NCI-H2107 treated with DMSO at 0.1 percent for 48 hours (cell line): ENCODE data around the gene ACBD5.
"Not testable (repeated sequence)": the region's sequence is repeated elsewhere in the genome, so short reads cannot be mapped to it uniquely, and the experiment has no call there.

ENCODE experiments used
- DNase-seq: peaks from one replicate; lab custom pipeline; 2025; ENCODE audit not compliant: unreplicated experiment; lab: John Stamatoyannopoulos, UW

ACBD5 gene

DNA sequence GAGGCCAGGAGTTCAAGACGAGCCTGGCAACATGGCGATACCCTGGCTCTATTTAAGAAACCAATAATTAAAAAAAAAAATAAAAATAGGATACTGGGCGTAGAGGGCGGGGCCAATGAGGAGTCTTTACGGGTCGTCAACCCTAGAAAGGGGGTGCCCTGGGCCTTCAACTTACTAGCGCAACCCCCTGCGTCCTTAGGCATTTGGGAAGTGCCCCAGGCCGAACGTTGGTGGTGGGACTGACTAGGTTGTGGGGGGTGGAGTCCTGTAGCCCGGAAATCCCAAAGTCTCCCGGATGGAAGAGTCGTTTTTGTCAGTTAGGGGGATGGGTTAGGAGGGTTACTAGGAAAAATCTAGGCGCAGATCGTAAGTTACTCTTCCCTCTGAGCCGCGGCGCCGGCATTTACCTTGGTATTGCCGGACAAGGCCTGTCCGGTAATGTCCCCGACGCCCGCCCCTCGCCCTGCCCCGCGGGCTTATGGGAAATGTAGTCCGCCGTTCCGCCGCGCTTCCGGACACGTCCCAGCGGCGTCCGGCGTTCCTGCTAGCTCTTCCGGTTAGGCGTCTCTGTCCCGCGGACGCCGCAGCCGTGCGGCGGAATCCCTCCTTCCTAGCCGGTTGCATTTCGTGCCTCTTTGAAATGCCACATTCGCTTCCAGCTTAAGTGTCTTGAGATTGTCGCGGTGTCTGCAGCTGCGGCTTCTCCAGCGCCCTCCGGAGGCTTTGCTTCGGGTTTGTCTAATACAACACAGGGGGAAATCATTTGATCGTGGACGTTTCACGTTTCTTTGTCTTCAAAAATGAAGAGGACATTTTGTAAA, 1.3 kb upstream of the ACBD5 start:
- peak; percentile 77 for DNase-seq

DNA sequence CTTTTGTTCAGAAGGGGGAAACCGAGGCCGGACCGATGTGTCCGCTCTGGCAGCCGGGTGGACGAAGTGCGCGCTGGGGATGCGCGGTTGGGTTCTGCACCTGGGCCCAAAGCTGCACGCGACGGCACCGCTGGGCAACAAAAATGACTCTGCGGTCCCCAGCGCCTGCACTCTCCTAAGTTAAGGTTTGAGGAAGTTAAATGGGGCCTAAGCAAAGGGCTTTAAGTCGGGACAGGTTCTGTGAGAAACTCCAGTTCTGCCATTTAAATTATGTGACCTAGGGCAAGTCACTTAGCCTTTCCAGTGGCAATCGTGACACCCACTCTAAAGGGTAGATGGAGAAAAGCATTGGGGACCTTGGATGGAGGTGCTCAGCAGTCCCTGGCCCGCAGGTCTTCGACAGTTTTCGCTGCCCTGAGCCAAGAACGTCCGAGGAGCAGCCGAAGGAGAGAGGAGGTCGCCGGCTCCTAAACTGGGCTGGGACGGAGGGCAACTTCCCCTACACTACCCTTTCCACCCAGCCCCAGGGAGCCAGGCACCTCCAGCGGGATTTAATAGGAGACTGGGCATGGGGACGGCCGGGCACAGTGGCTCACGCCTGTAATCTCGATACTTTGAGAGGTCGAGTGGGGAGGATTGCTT, 534 bp upstream of the ACBD5 start:
- no peak for DNase-seq

DNA sequence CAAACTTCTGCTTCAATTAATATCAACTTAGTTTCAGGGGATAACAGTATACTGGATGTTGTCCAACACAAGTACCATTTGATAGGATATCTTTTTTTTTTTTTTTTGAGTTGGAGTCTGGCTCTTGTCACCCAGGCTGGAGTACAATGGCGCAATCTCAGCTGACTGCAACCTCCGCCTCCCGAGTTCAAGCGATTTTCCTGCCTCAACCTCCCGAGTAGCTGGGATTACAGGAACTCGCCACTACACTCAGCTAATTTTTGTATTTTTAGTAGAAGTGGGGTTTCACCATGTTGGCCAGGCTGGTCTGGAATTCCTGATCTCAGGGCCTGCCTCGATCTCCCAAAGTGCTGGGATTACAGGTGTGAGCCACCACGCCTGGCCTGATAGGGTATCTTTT, 3.1 kb downstream of the ACBD5 start:
- not testable (repeated sequence) for DNase-seq

DNA sequence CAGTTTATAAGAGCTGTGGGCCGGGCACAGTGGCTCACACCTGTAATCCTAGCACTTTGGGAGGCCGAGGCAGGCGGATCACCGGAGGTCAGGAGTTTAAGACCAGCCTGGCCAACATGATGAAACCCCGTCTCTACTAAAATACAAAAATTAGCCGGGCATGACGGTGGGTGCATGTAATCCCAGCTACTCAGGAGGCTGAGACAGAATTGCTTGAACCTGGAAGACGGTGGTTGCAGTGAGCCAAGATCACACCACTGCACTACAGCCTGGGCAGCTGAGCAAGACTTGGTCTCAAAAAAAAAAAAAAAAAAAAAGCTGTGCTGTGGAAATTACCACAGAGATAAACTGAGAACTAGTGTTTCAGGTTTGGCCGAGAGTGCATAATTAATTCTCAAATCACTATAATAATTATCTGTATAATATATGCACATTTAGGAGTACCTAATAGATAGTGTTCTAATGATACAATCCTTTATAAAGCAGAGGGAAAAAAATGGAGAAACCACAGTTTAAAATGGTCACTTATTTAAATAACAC, 3.9 kb downstream of the ACBD5 start:
- not testable (repeated sequence) for DNase-seq

DNA sequence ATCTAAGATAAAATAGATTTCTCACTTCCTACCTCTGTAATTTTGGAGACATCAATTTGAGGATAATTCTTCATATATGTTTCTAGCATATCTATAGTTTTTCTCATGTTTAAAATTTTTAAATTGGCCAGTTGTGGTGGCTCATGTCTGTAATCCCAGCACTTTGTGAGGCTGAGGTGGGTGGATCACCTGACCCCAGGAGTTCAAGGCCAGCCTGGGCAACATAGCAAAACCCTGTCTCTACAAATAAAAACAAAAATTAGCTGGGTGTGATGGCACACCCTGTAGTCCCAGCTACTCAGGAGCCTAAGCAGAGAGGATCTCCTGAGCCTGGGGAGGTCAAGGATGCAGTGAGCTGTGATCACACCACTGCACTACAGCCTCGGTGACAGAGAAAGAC, 4.9 kb downstream of the ACBD5 start:
- DNase-seq: no peak

DNA sequence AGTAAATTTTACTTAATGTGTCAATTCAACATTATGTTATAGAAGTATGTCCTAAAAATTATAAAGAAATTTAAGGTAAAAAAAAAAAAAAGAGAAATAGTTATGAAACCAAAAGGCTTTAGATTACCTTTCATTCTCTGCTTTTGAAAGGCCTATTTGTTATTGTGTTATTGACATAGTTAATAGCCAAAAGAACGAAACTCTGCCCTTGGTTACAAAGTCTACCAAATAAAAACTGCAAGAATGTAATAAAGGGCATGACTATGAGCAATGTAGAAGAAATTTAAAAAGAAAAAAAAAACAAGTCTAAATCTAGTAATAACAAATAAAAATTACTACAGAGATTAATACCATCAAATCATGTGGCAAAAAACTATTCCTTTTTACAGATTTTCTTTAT, 10.6 kb downstream of the ACBD5 start:
- DNase-seq: no peak

DNA sequence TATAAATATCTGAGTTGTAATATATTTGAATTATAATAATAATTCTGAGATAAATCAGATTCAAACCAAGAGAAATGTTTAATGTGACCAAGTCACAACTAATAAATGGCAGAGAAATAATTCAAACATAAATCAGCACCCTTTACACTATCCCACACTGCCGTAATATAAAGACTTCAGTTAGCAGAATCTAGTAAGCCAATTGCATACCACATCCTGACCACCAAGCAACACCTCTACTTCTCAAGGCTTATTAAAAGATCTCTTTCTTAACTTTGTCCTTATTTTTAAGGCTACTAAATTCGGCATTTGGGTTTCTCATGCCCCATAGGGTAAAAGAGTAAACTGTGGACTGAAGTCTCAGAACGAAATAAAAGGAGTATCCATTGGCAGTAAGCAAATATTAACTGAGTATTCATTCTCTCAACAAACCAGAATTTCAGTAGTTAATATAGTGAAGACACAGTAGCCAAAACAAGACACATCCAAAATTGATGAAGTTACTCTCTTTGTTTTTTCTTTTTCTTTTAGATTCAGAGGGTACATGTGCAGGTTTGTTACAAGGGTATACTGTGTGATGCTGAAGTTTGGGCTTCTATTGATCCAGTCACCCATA, 14.8 kb downstream of the ACBD5 start:
- no peak for DNase-seq

DNA sequence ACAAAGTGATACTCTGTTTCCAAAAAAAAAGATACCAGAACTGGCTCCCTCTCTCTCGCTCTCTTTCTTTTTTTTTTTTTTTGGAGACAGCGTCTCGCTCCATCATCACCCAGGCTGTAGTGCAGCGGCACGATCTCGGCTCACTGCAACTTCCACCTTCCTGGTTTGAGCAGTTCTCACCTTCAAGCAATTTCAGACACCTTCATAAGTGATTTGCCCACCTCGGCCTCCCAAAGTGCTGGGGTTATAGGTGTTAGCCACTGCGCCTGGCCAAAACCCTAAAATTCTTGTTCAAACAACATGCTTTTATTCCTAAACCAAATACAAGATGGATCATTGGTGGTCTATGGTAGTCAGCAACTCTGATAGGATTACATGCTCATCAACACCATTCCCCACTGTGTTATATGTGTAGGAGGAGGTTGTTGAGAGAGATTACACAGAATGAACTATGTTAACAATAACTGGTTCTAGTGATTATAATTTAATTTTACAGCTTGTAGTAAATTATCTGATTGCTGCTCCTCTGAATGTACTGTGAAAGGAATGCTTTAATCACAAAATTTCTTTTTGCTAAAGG, 15.5 kb downstream of the ACBD5 start:
- no peak for DNase-seq

DNA sequence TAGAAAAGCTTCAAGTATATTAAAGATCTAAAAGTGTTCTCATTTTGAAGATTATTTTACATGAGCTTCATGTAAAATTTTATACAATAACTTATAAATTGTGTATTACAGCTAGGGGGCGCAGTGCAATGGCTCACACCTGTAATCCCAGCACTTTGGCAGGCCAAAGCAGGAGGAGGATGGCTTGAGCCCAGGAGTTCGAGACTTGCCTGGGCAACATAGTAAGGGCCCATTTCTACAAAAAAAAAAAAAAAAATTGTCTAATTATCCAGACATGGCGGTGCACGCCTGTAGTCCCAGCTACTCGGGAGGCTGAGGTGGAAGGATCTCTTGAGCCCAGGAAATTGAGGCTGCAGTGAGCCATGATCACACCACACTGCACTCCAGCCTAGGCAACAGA, 16.6 kb downstream of the ACBD5 start:
- no peak for DNase-seq

DNA sequence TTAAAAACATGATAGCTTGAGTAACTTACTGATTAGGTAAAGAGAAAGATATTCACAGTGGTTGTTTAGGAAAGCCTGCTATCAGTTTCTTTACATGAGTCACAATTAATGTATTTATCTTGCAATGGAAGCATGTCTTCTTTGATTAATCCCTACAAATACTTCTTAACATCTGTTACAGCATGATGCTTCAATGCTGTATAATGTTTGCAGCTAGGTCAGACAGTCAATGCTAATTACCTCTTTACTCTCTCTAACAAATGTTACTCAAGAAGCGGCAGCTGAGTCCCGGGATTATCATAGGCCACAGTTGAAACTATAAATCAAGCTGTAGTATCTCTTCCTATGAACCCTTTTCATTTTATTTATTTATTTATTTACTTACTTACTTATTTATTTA, 33.2 kb downstream of the ACBD5 start:
- no peak for DNase-seq

DNA sequence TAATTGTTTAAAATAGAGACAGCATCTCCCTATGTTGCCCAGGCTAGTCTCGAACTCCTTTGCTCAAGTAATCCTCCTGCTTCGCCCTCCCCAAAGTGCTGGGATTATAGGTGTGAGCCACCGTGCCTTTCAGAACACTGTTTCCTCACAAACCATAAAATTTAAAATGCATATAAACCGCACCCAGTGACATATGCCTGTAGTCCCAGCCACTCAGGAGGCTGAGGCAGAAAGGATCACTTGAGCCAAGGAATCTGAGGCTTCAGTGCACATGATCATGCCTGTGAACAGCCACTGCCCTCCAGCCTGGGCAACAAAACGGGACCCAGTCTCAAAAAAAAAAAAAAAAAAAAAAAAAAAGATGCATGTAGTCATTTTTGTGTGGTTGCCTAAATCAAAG, 36.8 kb downstream of the ACBD5 start:
- DNase-seq: no peak

DNA sequence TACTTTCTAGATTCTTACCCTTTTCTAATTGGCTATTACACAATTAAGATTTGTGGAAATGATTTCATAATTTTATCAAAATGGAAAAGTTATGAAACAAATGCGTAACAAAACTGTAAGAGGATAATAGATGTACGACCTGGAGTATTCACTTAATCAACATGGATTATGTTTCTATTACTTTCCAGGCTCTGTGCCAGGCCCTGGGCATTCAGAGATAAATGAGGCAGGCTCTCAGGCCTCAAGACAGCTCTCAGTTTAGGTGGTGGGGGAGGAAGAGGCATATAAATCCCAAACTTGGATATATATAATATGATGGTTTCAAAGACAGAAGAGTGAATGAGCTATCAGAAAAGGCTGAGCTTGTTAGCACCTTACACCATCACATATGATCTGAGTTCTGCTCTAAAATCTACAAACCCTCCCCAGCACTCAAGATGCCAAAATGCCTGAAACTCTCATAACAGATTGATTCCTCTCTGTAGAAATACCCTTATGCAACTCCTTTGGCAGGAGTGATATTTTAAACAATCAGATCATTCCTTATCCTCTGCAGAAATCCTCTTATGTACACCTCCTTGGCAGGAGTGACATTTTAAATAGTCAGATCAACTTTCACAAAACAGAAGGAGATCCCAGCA, 42.5 kb downstream of the ACBD5 start:
- peak; percentile 36 for DNase-seq

DNA sequence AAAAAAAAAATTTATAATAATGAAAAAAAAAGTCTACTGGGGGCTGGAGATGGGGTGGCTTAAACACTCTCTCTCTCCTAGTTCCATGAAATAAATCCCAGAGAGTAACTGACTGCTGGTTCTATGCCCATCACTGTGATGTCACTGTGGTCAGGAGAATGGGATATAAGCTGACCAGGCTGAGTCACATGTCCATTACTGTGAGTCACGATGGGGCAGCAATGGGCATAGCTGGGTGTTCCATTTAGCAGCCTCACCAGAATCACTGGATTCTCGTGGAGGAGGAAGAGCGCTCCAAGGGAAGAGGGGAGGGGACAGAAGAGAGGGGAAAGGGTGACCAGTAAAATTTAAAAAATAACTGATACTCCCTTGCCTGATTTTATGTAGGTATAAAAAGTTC, 48.3 kb downstream of the ACBD5 start:
- no peak for DNase-seq

DNA sequence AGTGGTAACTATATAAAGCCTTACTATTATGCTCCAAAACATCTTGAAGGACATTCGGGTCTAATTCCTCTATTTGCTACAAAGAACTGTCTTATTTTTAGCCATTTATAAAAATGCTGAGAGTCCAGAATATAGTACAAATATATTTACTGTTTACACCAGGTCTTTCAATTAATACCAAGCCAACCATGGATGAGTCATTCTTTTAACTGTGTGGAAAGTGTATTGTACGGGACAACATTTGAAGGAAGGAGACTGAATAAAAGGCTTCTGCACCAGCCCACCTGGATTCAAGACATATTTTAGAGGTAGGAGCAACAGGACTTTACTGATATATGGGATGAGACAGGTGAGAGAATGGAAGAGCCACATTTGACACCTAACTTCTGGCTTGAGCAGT, 50.1 kb downstream of the ACBD5 start:
- no peak for DNase-seq

DNA sequence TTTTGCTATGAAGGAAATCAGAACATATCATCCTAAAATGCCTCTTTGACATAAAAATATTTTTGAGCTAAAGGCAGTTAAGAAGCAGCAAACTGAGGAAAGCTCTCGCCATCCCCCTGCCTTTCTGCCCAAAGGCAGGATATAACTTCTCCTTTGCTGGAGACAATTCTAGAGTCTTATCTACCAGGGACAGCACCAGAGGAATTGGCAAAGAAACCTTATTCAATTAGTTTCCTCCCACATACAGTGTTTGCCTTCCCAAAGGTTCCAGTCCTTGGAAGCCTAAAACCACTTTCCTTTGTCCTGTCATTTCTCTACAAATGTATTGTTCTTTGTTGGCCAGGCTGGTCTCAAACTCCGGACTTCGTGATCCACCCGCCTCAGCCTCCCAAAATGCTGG, 51.7 kb downstream of the ACBD5 start:
- DNase-seq: no peak

DNA sequence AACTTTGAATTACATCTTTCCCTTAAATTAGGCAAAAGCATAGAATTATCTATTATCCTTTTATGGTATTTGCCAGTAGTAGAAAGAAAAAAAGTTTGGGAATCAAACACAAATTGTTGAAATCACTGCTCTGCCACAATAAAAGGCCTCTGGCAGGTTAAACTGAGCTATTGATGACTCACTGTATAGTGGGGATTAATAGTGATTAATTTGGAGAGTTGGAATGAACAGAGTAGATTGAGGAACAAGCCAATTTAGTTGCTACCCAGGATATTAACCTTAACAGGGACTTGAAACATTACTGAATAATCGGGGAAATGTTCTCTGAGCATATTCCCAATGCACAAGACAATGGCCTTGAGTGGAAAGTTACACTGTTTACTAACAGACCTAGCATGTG, 52.3 kb downstream of the ACBD5 start:
- no peak for DNase-seq

DNA sequence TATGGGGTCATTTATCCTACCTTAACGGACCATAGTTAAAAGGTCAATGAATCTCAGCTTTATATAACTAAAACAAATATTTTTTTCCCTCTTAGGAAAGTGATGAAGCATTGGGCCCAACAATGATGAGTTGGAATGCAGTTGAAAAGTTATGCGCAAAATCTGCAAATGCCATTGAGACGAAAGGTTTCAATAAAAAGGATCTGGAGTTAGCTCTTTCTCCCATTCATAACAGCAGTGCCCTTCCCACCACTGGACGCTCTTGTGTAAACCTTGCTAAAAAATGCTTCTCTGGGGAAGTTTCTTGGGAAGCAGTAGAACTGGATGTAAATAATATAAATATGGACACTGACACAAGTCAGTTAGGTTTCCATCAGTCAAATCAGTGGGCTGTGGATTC, 70.7 kb downstream of the ACBD5 start:
- no peak for DNase-seq

DNA sequence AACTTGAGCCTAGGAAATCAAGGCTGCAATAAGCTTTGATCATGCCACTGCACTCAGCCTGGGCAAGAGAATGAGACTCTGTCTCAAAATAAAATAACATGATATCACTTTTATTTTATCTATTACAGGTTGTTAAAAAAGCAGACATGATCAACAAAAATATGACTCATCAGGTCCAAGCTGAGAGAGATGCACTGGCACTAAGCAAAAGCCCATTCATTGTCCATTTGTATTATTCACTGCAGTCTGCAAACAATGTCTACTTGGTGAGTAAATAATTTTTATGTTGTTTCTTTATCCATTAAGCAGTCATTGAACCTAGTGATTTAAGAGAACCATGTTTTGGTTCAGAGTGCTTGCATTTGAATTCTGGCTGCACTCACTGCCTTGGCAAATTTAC, 82.2 kb downstream of the ACBD5 start:
- DNase-seq: no peak

DNA sequence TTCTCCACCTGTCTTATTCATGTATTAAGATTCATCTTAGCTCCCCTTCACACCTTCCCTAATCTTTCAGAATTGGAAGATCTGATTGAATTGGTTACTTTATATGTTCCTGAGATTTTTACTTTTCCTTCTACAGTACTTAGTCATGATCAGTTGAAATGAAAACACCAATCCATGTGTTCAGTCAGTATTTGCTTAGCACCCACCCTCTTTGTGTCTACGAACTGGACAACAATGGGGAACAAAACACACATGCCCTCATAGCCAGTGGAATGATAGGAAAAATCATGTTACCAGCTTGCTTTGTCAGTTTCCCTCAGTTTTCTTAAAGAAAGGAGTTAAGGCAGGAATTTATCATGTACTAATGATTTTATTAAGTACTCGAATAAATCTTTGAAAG, 83.4 kb downstream of the ACBD5 start:
- DNase-seq: no peak

DNA sequence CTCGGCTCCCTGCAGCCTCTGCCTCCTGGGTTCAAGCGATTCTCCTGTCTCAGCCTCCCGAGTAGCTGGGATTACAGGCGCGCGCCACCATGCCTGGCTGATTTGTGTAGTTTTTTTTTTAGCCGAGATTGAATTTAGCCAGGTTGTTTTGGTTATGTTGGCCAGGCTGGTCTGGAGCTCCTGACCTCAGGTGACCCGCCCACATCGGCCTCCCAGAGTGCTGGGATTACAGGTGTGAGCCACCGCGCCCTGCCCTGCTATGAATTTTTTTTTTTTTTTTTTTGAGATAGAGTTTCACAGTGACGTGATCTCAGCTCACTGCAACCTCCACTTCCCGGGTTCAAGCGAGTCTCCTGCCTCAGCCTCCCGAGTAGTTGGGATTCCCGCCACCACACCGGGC, 84.0 kb downstream of the ACBD5 start:
- DNase-seq: not testable (repeated sequence)

DNA sequence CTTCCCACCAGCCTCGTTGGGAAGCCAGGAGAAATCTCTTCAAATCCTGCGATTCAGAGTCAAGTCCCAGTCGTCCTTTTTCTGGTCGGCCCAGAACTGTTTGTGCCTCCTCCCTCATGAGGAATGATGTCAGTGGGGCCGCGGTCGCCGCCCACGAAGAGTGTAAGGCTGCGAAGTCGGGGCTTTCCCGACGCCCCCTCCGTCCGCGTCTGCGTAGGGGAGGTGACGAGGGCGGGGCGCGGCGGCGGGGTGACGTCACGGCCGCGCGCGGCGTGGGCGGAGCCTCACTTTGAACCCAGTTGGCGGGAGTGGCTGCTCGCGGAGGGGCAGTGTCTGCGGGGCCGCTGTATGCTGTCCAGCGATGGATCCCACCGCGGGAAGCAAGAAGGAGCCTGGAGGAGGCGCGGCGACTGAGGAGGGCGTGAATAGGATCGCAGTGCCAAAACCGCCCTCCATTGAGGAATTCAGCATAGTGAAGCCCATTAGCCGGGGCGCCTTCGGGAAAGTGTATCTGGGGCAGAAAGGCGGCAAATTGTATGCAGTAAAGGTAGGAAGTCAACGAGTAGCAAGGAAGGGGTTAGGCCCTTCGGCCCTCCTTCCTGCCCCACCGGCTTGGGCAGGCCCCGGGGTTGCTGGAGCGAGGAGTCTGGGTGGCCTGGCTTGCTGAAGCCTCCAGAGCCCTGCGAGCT, 85.4 kb downstream of the ACBD5 start, which contains the start of gene MASTL:
Gene MASTL, plus strand, starts transcription at position 287 of the 689 bp plus-strand sequence. Its CDS starts 75 bp downstream, at position 362.
- peak; percentile 23 for DNase-seq
